HepG2 (cell line): ENCODE measurements around the gene CDKN2C.

ENCODE experiments used
- CEBPG ChIP-seq: IDR thresholded peaks from 2 replicates; pipeline ENCODE4 v1.6.1; 2016
- CTCF ChIP-seq: sonication (generic); formaldehyde crosslinking; IDR thresholded peaks from 2 replicates; pipeline ENCODE4 v1.5.0; 2020; ENCODE audit warnings: mild to moderate bottlenecking, missing genetic modification reagents, moderate library complexity
- EP300 ChIP-seq, 3 experiments: sonication (generic) in 1 of 3; formaldehyde crosslinking in 1 of 3; IDR thresholded peaks; 2 replicates each; pipeline versions ENCODE4 v1.5.1 to v1.6.1; 2011 to 2020; ENCODE audit warnings: low read depth in 2 of 3, low read length in 2 of 3, borderline replicate concordance in 1 of 3, improper control_type of control experiment in 1 of 3, mild to moderate bottlenecking in 1 of 3, missing genetic modification reagents in 1 of 3, moderate library complexity in 1 of 3
- ESRRA ChIP-seq: sonication (generic); formaldehyde crosslinking; IDR thresholded peaks from 2 replicates; pipeline ENCODE4 v1.5.1; 2020; ENCODE audit warnings: mild to moderate bottlenecking, low read depth, missing genetic modification reagents
- ETS1 ChIP-seq: sonication (generic); formaldehyde crosslinking; IDR thresholded peaks from 2 replicates; pipeline ENCODE4 v1.4.0; 2020; ENCODE audit warnings: missing genetic modification reagents
- GABPA ChIP-seq, 2 experiments: IDR thresholded peaks; 2 replicates each; pipeline ENCODE4 v1.6.1; 2011 to 2016; ENCODE audit warnings: low read depth in 2 of 2, low read length in 1 of 2, missing biosample characterization in 1 of 2, missing genetic modification characterization in 1 of 2
- HMGXB4 ChIP-seq, 2 experiments: sonication (generic) in 1 of 2; formaldehyde crosslinking in 1 of 2; IDR thresholded peaks; 2 replicates each; pipeline versions ENCODE4 v1.4.0 to v1.6.1; 2018 to 2020; ENCODE audit warnings: missing genetic modification reagents in 2 of 2, borderline replicate concordance in 1 of 2, low read depth in 1 of 2, mild to moderate bottlenecking in 1 of 2, missing biosample characterization in 1 of 2
- SOX6 ChIP-seq, 2 experiments: fragments of 450-650 bp in 1 of 2; sonication (generic) in 1 of 2; formaldehyde crosslinking in 1 of 2; IDR thresholded peaks; 2 replicates each; pipeline versions ENCODE4 v1.4.0 to v1.6.1; 2017 to 2020; ENCODE audit warnings: antibody characterized with exemption in 1 of 2, mild to moderate bottlenecking in 1 of 2, missing genetic modification reagents in 1 of 2
- TBP ChIP-seq: sonication (generic); formaldehyde crosslinking; IDR thresholded peaks from 2 replicates; pipeline ENCODE4 v1.5.0; 2020; ENCODE audit warnings: missing genetic modification reagents
- TFE3 ChIP-seq: IDR thresholded peaks from 2 replicates; pipeline ENCODE4 v1.6.1; 2016
- ZBTB44 ChIP-seq: sonication (generic); formaldehyde crosslinking; IDR thresholded peaks from 2 replicates; pipeline ENCODE4 v1.4.0; 2020; ENCODE audit warnings: missing genetic modification reagents
- ZNF275 ChIP-seq: sonication (generic); formaldehyde crosslinking; IDR thresholded peaks from 2 replicates; pipeline ENCODE4 v1.8.0; 2022; ENCODE audit warnings: missing genetic modification reagents, mild to moderate bottlenecking, inconsistent platforms, borderline replicate concordance
- ZNF614 ChIP-seq: IDR thresholded peaks from 2 replicates; pipeline ENCODE4 v1.6.1; 2018; ENCODE audit warnings: missing biosample characterization, missing genetic modification reagents, inconsistent platforms, borderline replicate concordance
- ZNF704 ChIP-seq: sonication (generic); formaldehyde crosslinking; IDR thresholded peaks from 2 replicates; pipeline ENCODE4 v1.8.1; 2023; ENCODE audit warnings: mild to moderate bottlenecking, inconsistent platforms, moderate library complexity, missing genetic modification reagents, borderline replicate concordance

- TF ChIP-seq CTCF (CRISPR knock-in tag) (no peak), ZNF614 (CRISPR knock-in tag) (no peak), CEBPG (CRISPR knock-in tag) (no peak), HMGXB4 (CRISPR knock-in tag; IDR thresholded peaks at IDR 0.05; ENCODE audit: borderline replicate concordance in 1 of 2, low read depth in 1 of 2) (no peak), ETS1 (no peak), ZBTB44 (no peak), SOX6 (IDR thresholded peaks at IDR 0.05) (no peak), SOX6 (CRISPR knock-in tag; IDR thresholded peaks at IDR 0.05) (no peak), GABPA (IDR thresholded peaks at IDR 0.05; ENCODE audit: low read depth, low read length) (no peak), GABPA (CRISPR knock-in tag; IDR thresholded peaks at IDR 0.05; ENCODE audit: low read depth) (no peak), EP300 (IDR thresholded peaks at IDR 0.05; ENCODE audit: low read depth in 2 of 2, low read length in 2 of 2) (no peak), EP300 (CRISPR knock-in tag; IDR thresholded peaks at IDR 0.05; ENCODE audit: borderline replicate concordance) (no peak), ZNF275 (CRISPR knock-in tag) (no peak), ZNF704 (no peak), TBP (CRISPR knock-in tag) (no peak), ESRRA (no peak), TFE3 (no peak)
Measured at GRCh38 chr1:50996083-50996482, 26.0 kb downstream of the CDKN2C start.
